Endothelial cell of umbilical vein (primary cell): ENCODE data around the gene CCR4.

ENCODE experiments used
- EZH2 ChIP-seq: IDR thresholded peaks from 2 replicates; pipeline ENCODE4 v1.6.1; 2012; ENCODE audit warnings: borderline replicate concordance, low read depth, mild to moderate bottlenecking, moderate library complexity, low read length, inconsistent platforms; ENCODE audit not compliant: severe bottlenecking
- FOS ChIP-seq: IDR thresholded peaks from 2 replicates; pipeline ENCODE4 v1.6.1; 2011; ENCODE audit warnings: mild to moderate bottlenecking, low read length, moderate library complexity, borderline replicate concordance; ENCODE audit not compliant: insufficient read depth
- JUN ChIP-seq: IDR thresholded peaks from 2 replicates; pipeline ENCODE4 v1.6.1; 2011; ENCODE audit warnings: borderline replicate concordance, low read depth; ENCODE audit not compliant: insufficient read length, insufficient read depth
- POLR2A ChIP-seq: IDR thresholded peaks from 2 replicates; pipeline ENCODE4 v1.6.1; 2012; ENCODE audit warnings: low read depth, mild to moderate bottlenecking, control low read depth, low read length
- POLR2AphosphoS5 ChIP-seq: IDR thresholded peaks from 2 replicates; pipeline ENCODE4 v1.6.1; 2012; ENCODE audit warnings: low read depth, mild to moderate bottlenecking, control low read depth, low read length, moderate library complexity; ENCODE audit not compliant: insufficient read depth
- TF ChIP-seq, protein P1 (sequence below), 2 donors: IDR thresholded peaks; 1 replicate in 1 of 2; 2 replicates in 1 of 2; pipeline ENCODE4 v1.5.1; 2011; ENCODE audit warnings: low read length in 2 of 2, mild to moderate bottlenecking in 2 of 2, moderate library complexity in 2 of 2, control low read depth in 1 of 2, inconsistent platforms in 1 of 2, low read depth in 1 of 2; ENCODE audit not compliant: insufficient read depth in 1 of 2; ENCODE audit errors: extremely low read depth in 1 of 2

- TF ChIP-seq POLR2A (no peak), JUN (no peak), POLR2AphosphoS5 (no peak), EZH2 (no peak), FOS (no peak)
- TF ChIP-seq, protein P1, sequence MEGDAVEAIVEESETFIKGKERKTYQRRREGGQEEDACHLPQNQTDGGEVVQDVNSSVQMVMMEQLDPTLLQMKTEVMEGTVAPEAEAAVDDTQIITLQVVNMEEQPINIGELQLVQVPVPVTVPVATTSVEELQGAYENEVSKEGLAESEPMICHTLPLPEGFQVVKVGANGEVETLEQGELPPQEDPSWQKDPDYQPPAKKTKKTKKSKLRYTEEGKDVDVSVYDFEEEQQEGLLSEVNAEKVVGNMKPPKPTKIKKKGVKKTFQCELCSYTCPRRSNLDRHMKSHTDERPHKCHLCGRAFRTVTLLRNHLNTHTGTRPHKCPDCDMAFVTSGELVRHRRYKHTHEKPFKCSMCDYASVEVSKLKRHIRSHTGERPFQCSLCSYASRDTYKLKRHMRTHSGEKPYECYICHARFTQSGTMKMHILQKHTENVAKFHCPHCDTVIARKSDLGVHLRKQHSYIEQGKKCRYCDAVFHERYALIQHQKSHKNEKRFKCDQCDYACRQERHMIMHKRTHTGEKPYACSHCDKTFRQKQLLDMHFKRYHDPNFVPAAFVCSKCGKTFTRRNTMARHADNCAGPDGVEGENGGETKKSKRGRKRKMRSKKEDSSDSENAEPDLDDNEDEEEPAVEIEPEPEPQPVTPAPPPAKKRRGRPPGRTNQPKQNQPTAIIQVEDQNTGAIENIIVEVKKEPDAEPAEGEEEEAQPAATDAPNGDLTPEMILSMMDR (IDR thresholded peaks at IDR 0.05; ENCODE audit: extremely low read depth in 1 of 2, insufficient read depth in 1 of 2, low read depth in 1 of 2, low read length in 2 of 2): no peak
Observed at GRCh38 chr3:32913790-32914446, 37.5 kb upstream of the CCR4 start.
